Tibial artery (tissue), 4 donors: ENCODE measurements around the gene PDP2.
"Not testable (repeated sequence)": the region's sequence is repeated elsewhere in the genome, so short reads cannot be mapped to it uniquely, and the experiment has no call there.

Source experiments
- DNase-seq, 2 donors: peaks; one replicate each; pipeline ENCODE4 v3.0.0-alpha.2; 2019
- H3K27ac ChIP-seq, 2 donors: fragments of 200-600 bp; sonication (generic) in 1 of 2; 1 replicate in 1 of 2; 2 replicates in 1 of 2; pipeline ENCODE4 v1.5.1; 2018 to 2019; ENCODE audit warnings: mild to moderate bottlenecking in 1 of 2
- H3K27me3 ChIP-seq, 2 donors: fragments of 200-600 bp; sonication (generic) in 1 of 2; one replicate each; pipeline versions ENCODE4 v1.5.1 to v1.6.0; 2016 to 2019
- H3K36me3 ChIP-seq, 3 donors: fragments of 200-600 bp; sonication (generic) in 2 of 3; one replicate each; pipeline ENCODE4 v1.5.1; 2016 to 2019; ENCODE audit warnings: mild to moderate bottlenecking in 2 of 3
- H3K4me1 ChIP-seq, 4 donors: fragments of 200-600 bp; sonication (generic) in 2 of 4; 1 replicate in 3 of 4; 2 replicates in 1 of 4; pipeline ENCODE4 v1.5.1; 2016 to 2019
- H3K4me3 ChIP-seq, 2 donors: fragments of 200-600 bp; sonication (generic) in 1 of 2; 1 replicate in 1 of 2; 2 replicates in 1 of 2; pipeline ENCODE4 v1.5.1; 2018 to 2019; ENCODE audit warnings: mild to moderate bottlenecking in 2 of 2
- H3K9me3 ChIP-seq, 3 donors: fragments of 200-600 bp; sonication (generic) in 1 of 3; one replicate each; pipeline ENCODE4 v1.5.1; 2016 to 2019
- CTCF ChIP-seq, 2 experiments: fragments of 200-600 bp in 1 of 2; fragments of 450-650 bp in 1 of 2; IDR thresholded peaks; one replicate each; pipeline ENCODE4 v1.5.1; 2017 to 2019; ENCODE audit warnings: antibody characterized with exemption in 2 of 2, mild to moderate bottlenecking in 1 of 2, moderate library complexity in 1 of 2
- intact Hi-C: fragments of 100-400 bp; cut with DNase I; formaldehyde crosslinking; loops from one replicate; pipeline ENCODE4 v1.15.0; 2023; ENCODE audit warnings: low total_unique reads

Gene PDP2

GRCh38 chr16:66862023-66862520 is 18.2 kb upstream of the PDP2 start:
- no peak for TF ChIP-seq CTCF (IDR thresholded peaks at IDR 0.05)
- Histone ChIP-seq H3K27ac (no peak overlapping the region), H3K4me1 (no peaks in the 10 kb centered on the region), H3K27me3 (no peaks in the 10 kb centered on the region), H3K4me3 (no peak overlapping the region), H3K9me3 (no peaks in the 10 kb centered on the region), H3K36me3 (no peaks in the 10 kb centered on the region)
- intact Hi-C loops, result loop anchor here (10.0 kb wide), 1 partner anchor 137 kb away; no protein-coding TSS in a partner anchor
- DNase-seq, result no peak

DNA sequence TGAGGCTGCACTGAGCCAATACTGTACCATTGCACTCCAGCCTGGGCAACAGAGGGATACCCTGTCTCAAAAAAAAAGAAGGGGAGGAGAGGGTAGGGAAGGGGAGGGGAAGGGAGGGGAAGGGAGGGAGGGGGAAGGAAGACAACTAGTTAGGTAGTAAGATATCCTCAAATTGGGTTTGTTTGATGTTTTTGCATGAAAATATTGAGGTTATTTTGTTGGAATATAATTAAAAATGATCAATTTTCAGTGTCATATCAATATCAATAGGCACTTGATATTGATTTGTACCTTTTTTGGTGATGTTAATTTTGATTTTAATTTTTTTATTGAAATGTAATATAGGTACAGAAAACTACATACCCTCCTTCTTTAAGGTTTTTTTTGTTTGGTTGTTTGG is 16.6 kb upstream of the PDP2 start:
- Histone ChIP-seq H3K27me3 (no peaks in the 10 kb centered on the region), H3K36me3 (no peaks in the 10 kb centered on the region), H3K27ac (no peak overlapping the region), H3K4me3 (no peak overlapping the region), H3K9me3 (no peaks in the 10 kb centered on the region), H3K4me1 (peaks cover 0 to 2% (median 0%) of the 10 kb centered on the region in 4 donors)
- no peak for DNase-seq
- intact Hi-C loops, result loop anchor here (10.0 kb wide), 1 partner anchor 139 kb away; no protein-coding TSS in a partner anchor
- TF ChIP-seq CTCF (IDR thresholded peaks at IDR 0.05), result no peak

DNA sequence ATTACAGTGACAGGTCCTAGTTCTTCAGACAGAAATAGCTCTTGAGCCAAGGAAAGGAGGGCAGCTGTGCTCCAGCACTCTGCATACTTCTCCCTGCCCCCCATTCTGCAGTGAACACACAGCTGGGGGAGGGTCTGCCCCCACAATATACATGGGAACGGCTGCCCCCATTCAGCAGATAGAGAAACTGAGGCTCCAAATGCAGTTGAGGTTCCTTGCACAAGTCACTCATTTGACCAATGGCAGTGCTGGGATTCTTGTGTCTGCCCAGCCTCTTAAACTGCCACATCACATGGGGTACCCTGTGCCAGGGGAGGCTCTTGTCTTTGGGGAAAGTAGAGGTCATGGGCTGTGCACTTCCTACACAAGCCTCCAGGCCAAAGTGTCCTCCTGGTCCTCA is 10.9 kb upstream of the PDP2 start:
- DNase-seq, result no peak
- Histone ChIP-seq H3K36me3 (no peaks in the 10 kb centered on the region), H3K9me3 (no peaks in the 10 kb centered on the region), H3K4me1 (peaks cover 0 to 18% (median 13%) of the 10 kb centered on the region in 4 donors), H3K27me3 (no peaks in the 10 kb centered on the region), H3K4me3 (no peak overlapping the region), H3K27ac (no peak overlapping the region)
- TF ChIP-seq CTCF (IDR thresholded peaks at IDR 0.05), result no peak
- intact Hi-C loops, result loop anchor here (5.0 to 10.0 kb wide), 3 partner anchors 37 to 262 kb away; partner anchors contain the start of gene NAE1

DNA sequence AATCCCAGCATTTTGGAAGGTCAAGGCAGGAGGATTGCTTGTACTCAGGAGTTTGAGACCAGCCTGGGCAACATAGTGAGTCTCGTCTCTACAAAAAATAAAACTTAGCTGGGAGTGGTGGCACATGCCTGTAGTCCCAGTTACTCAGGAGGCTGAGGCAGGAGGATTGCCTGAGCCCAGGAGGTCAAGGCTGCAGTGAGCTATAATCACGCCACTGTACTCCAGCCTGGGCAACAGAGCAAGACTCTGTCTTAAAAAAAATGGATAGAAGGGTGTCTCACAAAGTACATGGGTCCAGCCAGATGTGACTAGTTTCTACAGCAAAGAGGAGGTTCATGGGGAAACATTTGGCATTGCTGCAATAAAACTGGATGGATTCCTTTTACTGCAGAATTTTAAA is 9.0 kb upstream of the PDP2 start:
- not testable (repeated sequence) for H3K36me3 ChIP-seq, H3K27me3 ChIP-seq, DNase-seq, H3K9me3 ChIP-seq, H3K4me3 ChIP-seq, H3K27ac ChIP-seq
- peaks cover 0 to 25% (median 13%) of the 10 kb centered on the region in 4 donors for H3K4me1 ChIP-seq
- intact Hi-C loops, result loop anchor here (10.0 kb wide), 1 partner anchor 327 kb away; no protein-coding TSS in a partner anchor

GRCh38 chr16:66871840-66872239 is 8.5 kb upstream of the PDP2 start:
- H3K4me3 ChIP-seq, result no peak overlapping the region
- no peak overlapping the region for H3K27ac ChIP-seq
- intact Hi-C loops, result loop anchor here (10.0 kb wide), 1 partner anchor 327 kb away; no protein-coding TSS in a partner anchor

More at GRCh38 chr16:66871840-66872239, 8.5 kb upstream of the PDP2 start:
- no peak for TF ChIP-seq CTCF (IDR thresholded peaks at IDR 0.05)
- Histone ChIP-seq H3K4me1 (peaks cover 0 to 25% (median 13%) of the 10 kb centered on the region in 4 donors), H3K27me3 (no peaks in the 10 kb centered on the region), H3K36me3 (no peaks in the 10 kb centered on the region), H3K9me3 (no peaks in the 10 kb centered on the region)
- DNase-seq, result no peak
